Lung (tissue), 12 donors: ENCODE results near the gene EPHB4. TPM values are rescaled to one million over a fixed set of nuclear protein-coding genes. Genes with fewer than 3 reads are reported as not detected.

Experiments used
- ATAC-seq: fragments of 200-7000 bp; cut with Tn5 transposase; one replicate; pipeline ENCODE4 v1.9.1; 2020; ENCODE audit warnings: moderate number of reproducible peaks; ENCODE audit not compliant: insufficient read depth, low FRiP score
- DNase-seq, 3 donors: peaks; one replicate each; pipeline ENCODE4 v3.0.0-alpha.2; 2013 to 2017
- H3K27ac ChIP-seq, 2 donors: one replicate each; pipeline ENCODE4 v1.5.1; 2013; ENCODE audit warnings: mild to moderate bottlenecking in 2 of 2, moderate library complexity in 2 of 2, control low read depth in 1 of 2, inconsistent platforms in 1 of 2, low read depth in 1 of 2, low read length in 1 of 2
- H3K27me3 ChIP-seq, 3 donors: one replicate each; pipeline ENCODE4 v1.5.1; 2013; ENCODE audit warnings: low read length in 2 of 3; ENCODE audit not compliant: control insufficient read depth in 3 of 3, insufficient read depth in 3 of 3
- H3K36me3 ChIP-seq, 4 donors: one replicate each; pipeline ENCODE4 v1.5.1; 2013; ENCODE audit warnings: low read length in 4 of 4, mild to moderate bottlenecking in 1 of 4, moderate library complexity in 1 of 4; ENCODE audit not compliant: control insufficient read depth in 4 of 4, insufficient read depth in 4 of 4
- H3K4me1 ChIP-seq, 5 donors: one replicate each; pipeline ENCODE4 v1.5.1; 2013; ENCODE audit warnings: low read length in 5 of 5, mild to moderate bottlenecking in 2 of 5, moderate library complexity in 1 of 5; ENCODE audit not compliant: control insufficient read depth in 5 of 5, insufficient read depth in 5 of 5
- H3K4me3 ChIP-seq: one replicate; pipeline ENCODE4 v1.5.1; 2013; ENCODE audit warnings: mild to moderate bottlenecking, control low read depth, moderate library complexity
- H3K9ac ChIP-seq, 2 donors: one replicate each; pipeline ENCODE4 v1.5.1; 2013; ENCODE audit warnings: low read length in 2 of 2, control low read depth in 1 of 2; ENCODE audit not compliant: insufficient read depth in 1 of 2
- H3K9me3 ChIP-seq, 4 donors: one replicate each; pipeline ENCODE4 v1.5.1; 2013; ENCODE audit warnings: low read length in 3 of 4, mild to moderate bottlenecking in 1 of 4, moderate library complexity in 1 of 4; ENCODE audit not compliant: control insufficient read depth in 4 of 4, insufficient read depth in 3 of 4
- WGBS, 2 donors: extraction: QIAGEN DNeasy Blood & Tissue Kit; methylation state at CpG; one replicate each; pipeline ENCODE4 v1.1.7; 2013; 5-methylcytosine and 5-hydroxymethylcytosine counted together
- polyA plus RNA-seq, 2 donors: library from polyadenylated mRNA; stranded (reverse); fragments of 200-250 nt; gene quantifications; one replicate each; pipeline ENCODE4 v1.2.1, GENCODE V29; 2013
- total RNA-seq, 2 donors: library from RNA; depleted of rRNA in 1 of 2; stranded (reverse); fragments of >200 nt in 1 of 2; gene quantifications; one replicate each; pipeline ENCODE4 v1.2.1, GENCODE V29; 2014 to 2021
- TF ChIP-seq, protein P1 (sequence below): IDR thresholded peaks from 2 replicates; pipeline ENCODE4 v1.5.1; 2012; ENCODE audit warnings: mild to moderate bottlenecking; ENCODE audit errors: control extremely low read depth, extremely low read depth
- donor health status: control.
- donor health status: control.
- donor health status: Bipolar disorder and iron deficiency.
- donor health status: healthy.
- donor health status: DM: yes; HTN: yes; CAD: no.

The EPHB4 gene
- total and polyA plus RNA-seq, 4 donors = 21.7 to 64.2 (median 50.4) TPM

DNA sequence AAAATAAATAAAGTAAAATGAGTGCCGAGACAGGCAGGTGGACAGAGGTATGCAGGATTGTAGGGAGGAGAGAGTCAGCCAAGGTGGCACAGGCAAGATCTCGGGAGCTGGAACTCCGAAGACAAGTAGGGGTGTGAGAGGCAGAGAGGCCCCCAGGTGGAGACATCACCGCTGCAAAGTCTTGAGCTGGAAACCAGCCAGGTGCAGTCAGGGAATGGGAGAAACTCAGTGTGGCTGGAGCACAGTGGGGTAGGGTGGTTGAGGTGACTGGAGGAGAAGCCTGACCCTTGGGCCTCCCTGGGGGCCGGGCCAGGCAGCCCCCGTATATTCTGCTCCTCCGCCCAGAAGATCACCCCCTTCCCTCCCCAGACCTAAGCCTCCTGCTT lies 4.2 kb downstream of the EPHB4 start:
- DNase-seq (no peak), ATAC-seq (no peak)
- H3K27me3 ChIP-seq = no peaks in the 10 kb centered on the region
- no peaks in the 10 kb centered on the region for H3K9me3 ChIP-seq
- peaks cover 4 to 38% (median 22%) of the 10 kb centered on the region in 4 donors for H3K36me3 ChIP-seq
- peaks cover 0 to 20% (median 2%) of the 10 kb centered on the region in 5 donors for H3K4me1 ChIP-seq
- TF ChIP-seq, protein P1, sequence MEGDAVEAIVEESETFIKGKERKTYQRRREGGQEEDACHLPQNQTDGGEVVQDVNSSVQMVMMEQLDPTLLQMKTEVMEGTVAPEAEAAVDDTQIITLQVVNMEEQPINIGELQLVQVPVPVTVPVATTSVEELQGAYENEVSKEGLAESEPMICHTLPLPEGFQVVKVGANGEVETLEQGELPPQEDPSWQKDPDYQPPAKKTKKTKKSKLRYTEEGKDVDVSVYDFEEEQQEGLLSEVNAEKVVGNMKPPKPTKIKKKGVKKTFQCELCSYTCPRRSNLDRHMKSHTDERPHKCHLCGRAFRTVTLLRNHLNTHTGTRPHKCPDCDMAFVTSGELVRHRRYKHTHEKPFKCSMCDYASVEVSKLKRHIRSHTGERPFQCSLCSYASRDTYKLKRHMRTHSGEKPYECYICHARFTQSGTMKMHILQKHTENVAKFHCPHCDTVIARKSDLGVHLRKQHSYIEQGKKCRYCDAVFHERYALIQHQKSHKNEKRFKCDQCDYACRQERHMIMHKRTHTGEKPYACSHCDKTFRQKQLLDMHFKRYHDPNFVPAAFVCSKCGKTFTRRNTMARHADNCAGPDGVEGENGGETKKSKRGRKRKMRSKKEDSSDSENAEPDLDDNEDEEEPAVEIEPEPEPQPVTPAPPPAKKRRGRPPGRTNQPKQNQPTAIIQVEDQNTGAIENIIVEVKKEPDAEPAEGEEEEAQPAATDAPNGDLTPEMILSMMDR = no peak
- WGBS, 2 donors = 83 to 86% methylated on average over 7 of the region's 7 CpGs
- H3K9ac ChIP-seq = no peak overlapping the region
- no peak overlapping the region for H3K4me3 ChIP-seq
- no peak overlapping the region for H3K27ac ChIP-seq

DNA sequence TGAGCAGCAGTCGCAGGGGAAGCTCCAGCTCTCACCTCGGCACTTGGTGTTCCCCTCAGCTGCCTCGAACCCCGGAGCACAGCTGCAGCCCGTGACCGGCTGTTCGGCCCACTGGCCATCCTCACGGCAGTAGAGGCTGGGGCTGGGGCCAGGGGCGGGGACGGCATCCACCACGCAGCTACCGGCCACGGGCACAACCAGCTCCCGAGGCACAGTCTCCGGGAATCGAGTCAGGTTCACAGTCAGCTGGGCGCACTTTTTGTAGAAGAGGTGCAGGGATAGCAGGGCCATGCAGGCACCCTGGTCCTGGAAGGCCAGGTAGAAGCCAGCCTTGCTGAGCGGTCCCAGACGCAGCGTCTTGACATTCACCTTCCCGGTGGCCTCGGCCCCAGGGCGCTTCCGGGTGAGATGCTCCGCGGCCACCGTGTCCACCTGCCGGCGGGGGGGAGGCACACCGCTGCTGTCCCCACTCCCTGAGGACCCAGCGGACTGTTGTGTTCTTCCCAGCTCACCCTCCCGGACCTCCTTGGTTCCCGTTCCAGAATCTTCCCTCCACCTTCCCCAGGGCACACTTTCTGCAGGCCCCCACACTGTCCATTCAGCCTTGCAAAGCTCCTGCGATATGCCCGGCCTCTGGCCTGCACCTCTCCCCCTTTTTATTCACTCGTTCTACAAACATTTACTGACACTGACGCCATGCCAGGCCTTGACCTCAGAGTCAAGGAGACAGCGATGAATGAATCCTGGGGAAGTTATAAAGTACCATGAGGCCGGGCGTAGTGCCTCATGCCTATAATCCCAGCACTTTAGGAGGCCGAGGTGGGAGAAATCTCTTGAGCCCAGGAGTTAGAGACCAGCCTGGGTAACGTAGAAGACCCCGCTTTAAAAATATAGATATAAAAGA lies 4.8 kb downstream of the EPHB4 start:
- DNase-seq = no peak
- 93 to 94% methylated on average over 39 to 43 of the region's 43 CpGs for WGBS, 2 donors
- Histone ChIP-seq H3K27me3 (no peaks in the 10 kb centered on the region), H3K27ac (no peak overlapping the region), H3K4me1 (peaks cover 0 to 20% (median 2%) of the 10 kb centered on the region in 5 donors), H3K9me3 (no peaks in the 10 kb centered on the region), H3K36me3 (peaks cover 4 to 40% (median 23%) of the 10 kb centered on the region in 4 donors), H3K4me3 (no peak overlapping the region), H3K9ac (no peak overlapping the region)
- no peak for ATAC-seq
- TF ChIP-seq, protein P1 = no peak

DNA sequence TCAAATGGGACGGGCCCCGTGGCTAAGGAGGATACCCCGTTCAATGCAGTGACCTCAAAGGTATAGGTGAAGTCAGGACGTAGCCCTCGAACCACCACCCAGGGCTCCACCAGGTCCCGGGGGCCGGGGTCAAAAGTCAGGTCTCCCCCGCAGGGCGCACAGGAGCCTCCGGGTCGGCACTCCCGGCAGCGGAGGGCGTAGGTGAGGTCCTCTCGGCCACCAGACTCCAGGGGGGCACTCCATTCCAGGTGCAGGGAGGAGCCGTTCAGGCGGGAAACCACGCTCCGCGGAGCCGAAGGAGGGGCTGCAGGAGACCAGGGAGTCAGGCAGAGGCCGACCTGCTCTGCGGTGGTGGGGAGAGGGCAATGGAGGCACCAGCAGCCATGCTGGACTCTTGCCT lies 7.7 kb downstream of the EPHB4 start:
- no peak for DNase-seq
- TF ChIP-seq, protein P1 = no peak
- Histone ChIP-seq H3K4me1 (peaks cover 0 to 5% (median 2%) of the 10 kb centered on the region in 5 donors), H3K27me3 (no peaks in the 10 kb centered on the region), H3K27ac (no peak overlapping the region), H3K9ac (no peak overlapping the region), H3K4me3 (no peak overlapping the region), H3K9me3 (no peaks in the 10 kb centered on the region), H3K36me3 (peaks cover 9 to 57% (median 34%) of the 10 kb centered on the region in 4 donors)
- ATAC-seq = no peak
- WGBS, 2 donors = 95 to 98% methylated on average over 21 to 23 of the region's 23 CpGs
